ENCODE measurements around the gene CERKL.

- no peak for TF ChIP-seq CHD2 (IDR thresholded peaks at IDR 0.05; ENCODE audit: low read depth, low read length)
- TF ChIP-seq, protein P1, sequence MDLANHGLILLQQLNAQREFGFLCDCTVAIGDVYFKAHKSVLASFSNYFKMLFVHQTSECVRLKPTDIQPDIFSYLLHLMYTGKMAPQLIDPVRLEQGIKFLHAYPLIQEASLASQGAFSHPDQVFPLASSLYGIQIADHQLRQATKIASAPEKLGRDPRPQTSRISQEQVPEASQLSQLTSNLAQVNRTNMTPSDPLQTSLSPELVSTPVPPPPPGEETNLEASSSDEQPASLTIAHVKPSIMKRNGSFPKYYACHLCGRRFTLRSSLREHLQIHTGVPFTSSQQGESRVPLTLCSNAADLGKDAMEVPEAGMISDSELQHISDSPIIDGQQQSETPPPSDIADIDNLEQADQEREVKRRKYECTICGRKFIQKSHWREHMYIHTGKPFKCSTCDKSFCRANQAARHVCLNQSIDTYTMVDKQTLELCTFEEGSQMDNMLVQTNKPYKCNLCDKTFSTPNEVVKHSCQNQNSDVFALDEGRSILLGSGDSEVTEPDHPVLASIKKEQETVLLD (IDR thresholded peaks at IDR 0.05) = no peak
- TF ChIP-seq EZH2 (IDR thresholded peaks at IDR 0.05; ENCODE audit: borderline replicate concordance, low read depth, low read length) = no peak
- TF ChIP-seq, protein P2, sequence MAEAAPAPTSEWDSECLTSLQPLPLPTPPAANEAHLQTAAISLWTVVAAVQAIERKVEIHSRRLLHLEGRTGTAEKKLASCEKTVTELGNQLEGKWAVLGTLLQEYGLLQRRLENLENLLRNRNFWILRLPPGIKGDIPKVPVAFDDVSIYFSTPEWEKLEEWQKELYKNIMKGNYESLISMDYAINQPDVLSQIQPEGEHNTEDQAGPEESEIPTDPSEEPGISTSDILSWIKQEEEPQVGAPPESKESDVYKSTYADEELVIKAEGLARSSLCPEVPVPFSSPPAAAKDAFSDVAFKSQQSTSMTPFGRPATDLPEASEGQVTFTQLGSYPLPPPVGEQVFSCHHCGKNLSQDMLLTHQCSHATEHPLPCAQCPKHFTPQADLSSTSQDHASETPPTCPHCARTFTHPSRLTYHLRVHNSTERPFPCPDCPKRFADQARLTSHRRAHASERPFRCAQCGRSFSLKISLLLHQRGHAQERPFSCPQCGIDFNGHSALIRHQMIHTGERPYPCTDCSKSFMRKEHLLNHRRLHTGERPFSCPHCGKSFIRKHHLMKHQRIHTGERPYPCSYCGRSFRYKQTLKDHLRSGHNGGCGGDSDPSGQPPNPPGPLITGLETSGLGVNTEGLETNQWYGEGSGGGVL (CRISPR knock-in tag; IDR thresholded peaks at IDR 0.05) = no peak
- TF ChIP-seq SIRT6 (IDR thresholded peaks at IDR 0.05; ENCODE audit: low read depth, low read length) = no peak
- no peak for TF ChIP-seq ZNF408 (CRISPR knock-in tag; IDR thresholded peaks at IDR 0.05; ENCODE audit: low read depth)
- no peak for TF ChIP-seq CTCF (IDR thresholded peaks at IDR 0.05 in 2 of 3, conservative IDR thresholded peaks at IDR 0.05 in 1 of 3; ENCODE audit: insufficient read depth in 2 of 3, low read depth in 1 of 3, low read length in 3 of 3)
- TF ChIP-seq, protein P3, sequence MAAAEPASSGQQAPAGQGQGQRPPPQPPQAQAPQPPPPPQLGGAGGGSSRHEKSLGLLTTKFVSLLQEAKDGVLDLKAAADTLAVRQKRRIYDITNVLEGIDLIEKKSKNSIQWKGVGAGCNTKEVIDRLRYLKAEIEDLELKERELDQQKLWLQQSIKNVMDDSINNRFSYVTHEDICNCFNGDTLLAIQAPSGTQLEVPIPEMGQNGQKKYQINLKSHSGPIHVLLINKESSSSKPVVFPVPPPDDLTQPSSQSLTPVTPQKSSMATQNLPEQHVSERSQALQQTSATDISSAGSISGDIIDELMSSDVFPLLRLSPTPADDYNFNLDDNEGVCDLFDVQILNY (CRISPR knock-in tag; IDR thresholded peaks at IDR 0.05) = no peak
- no peak for TF ChIP-seq BDP1 (IDR thresholded peaks at IDR 0.05; ENCODE audit: insufficient read depth, insufficient read length)
- TF ChIP-seq MTA3 (IDR thresholded peaks at IDR 0.05; ENCODE audit: borderline replicate concordance) = no peak
- TF ChIP-seq POLR2A (conservative IDR thresholded peaks at IDR 0.05) = no peak
- no peak for TF ChIP-seq USF1 (CRISPR knock-in tag; IDR thresholded peaks at IDR 0.05)
These were observed 139.1 kb downstream of the CERKL start for GRCh38 chr2:181517685-181518301.

Measured in K562 (cell line).